PFSK-1 (cell line): Measurements from ENCODE around the gene ERC2.

Source experiments
- FOXP2 ChIP-seq: optimal IDR thresholded peaks from 2 replicates; pipeline ENCODE3; 2011; ENCODE audit warnings: borderline replicate concordance, control low read depth, inconsistent platforms; ENCODE audit not compliant: insufficient read depth; ENCODE audit errors: extremely low read length, extremely low read depth
- POLR2AphosphoS5 ChIP-seq: IDR thresholded peaks from 2 replicates; pipeline ENCODE4 v1.6.1; 2012; ENCODE audit warnings: low read depth, mild to moderate bottlenecking, control low read depth, low read length, moderate library complexity
- REST ChIP-seq, 2 experiments: IDR thresholded peaks; 2 replicates each; pipeline versions ENCODE4 v1.6.1 to v1.8.0; 2011 to 2012; ENCODE audit warnings: low read depth in 2 of 2, low read length in 2 of 2, control low read depth in 1 of 2, inconsistent platforms in 1 of 2, mild to moderate bottlenecking in 1 of 2, moderate library complexity in 1 of 2; ENCODE audit not compliant: insufficient read depth in 1 of 2
- SIN3A ChIP-seq: IDR thresholded peaks from 2 replicates; pipeline ENCODE4 v1.6.1; 2012; ENCODE audit warnings: mild to moderate bottlenecking, low read length, moderate library complexity, borderline replicate concordance; ENCODE audit not compliant: insufficient read depth
- TAF1 ChIP-seq: IDR thresholded peaks from 2 replicates; pipeline ENCODE4 v1.6.1; 2012; ENCODE audit warnings: low read length, control low read depth, borderline replicate concordance; ENCODE audit not compliant: insufficient read depth

GRCh38 chr3:55661141-55661540, 807.1 kb downstream of the ERC2 start:
- TF ChIP-seq POLR2AphosphoS5 (no peak), FOXP2 (no peak), REST (IDR thresholded peaks at IDR 0.05; ENCODE audit: insufficient read depth in 1 of 2, low read depth in 2 of 2, low read length in 2 of 2) (no peak), SIN3A (no peak), TAF1 (no peak)
